GM18505 (cell line): ENCODE measurements around the gene PTPN14.

Experiments
- ATAC-seq: cut with Tn5 transposase; IDR thresholded peaks from one replicate; pipeline ENCODE4 v1.9.1; 2021; ENCODE audit not compliant: unreplicated experiment
- POLR2A ChIP-seq: IDR thresholded peaks from 4 replicates; pipeline ENCODE4 v1.6.1; 2011; ENCODE audit warnings: borderline replicate concordance; ENCODE audit not compliant: insufficient read depth, insufficient read length; ENCODE audit errors: extremely low read depth

The PTPN14 gene

DNA sequence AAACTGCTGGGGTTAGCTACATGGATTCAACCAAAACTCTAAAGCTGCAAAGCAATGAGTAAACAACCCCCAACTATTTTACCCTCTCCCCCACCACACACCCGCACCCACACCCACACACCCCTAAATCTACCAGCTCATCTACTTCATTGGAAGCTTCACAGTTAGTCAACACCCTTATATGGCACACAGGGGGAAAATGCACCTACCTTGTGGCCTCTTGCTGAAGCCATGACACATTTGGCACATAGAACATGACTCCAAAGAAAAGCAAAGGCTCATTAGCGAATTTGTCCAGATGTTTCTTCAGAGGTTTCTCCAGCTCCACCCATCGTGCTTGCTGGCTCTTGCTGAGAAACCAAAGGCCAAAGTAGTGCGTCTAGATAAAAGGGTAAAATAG, 99.8 kb downstream of the PTPN14 start:
- no peak for ATAC-seq
- TF ChIP-seq POLR2A: no peak

DNA sequence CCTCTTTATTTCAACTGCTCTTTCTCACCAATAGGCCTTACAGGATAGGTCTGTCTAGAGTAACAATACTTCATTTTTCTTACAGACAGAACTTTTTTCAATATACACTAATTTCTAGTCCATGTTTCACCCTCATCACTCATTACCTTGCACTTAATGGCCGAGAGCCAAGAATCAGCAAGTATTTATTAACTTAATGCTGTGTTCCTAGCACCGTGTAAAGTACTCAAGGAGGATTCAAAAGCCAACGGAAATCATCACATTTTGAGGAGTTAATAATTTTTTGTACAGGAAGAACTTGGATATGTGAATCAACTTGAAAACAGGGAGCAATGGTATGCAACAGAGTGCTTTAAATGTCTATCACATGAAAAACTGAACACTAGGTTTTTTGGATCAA, 102.0 kb downstream of the PTPN14 start:
- no peak for TF ChIP-seq POLR2A
- ATAC-seq: no peak

GRCh38 chr1:214448536-214448935, 102.9 kb downstream of the PTPN14 start:
- no peak for TF ChIP-seq POLR2A

DNA sequence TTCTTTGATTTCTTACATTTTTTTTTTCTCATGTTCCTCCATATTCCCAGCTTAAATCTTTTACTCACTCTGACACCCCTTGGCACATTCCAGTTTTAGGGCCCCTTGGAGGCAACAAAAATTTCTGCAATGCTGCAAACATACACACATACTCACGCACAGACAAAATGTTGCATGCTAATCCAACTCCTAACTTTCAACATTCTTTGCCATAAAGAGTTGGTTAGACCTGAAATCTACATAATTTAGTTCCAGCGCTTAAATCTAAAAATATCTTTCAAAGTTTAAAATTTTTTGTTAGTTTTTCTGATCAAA, 103.9 kb downstream of the PTPN14 start:
- TF ChIP-seq POLR2A: no peak
- ATAC-seq: no peak

More at GRCh38 chr1:214448536-214448935, 102.9 kb downstream of the PTPN14 start:
- ATAC-seq: no peak

- no peak for TF ChIP-seq POLR2A
- ATAC-seq: no peak
Measured at GRCh38 chr1:214446772-214447556, 104.4 kb downstream of the PTPN14 start.

GRCh38 chr1:214445831-214446614, 105.4 kb downstream of the PTPN14 start:
- no peak for TF ChIP-seq POLR2A
- no peak for ATAC-seq

DNA sequence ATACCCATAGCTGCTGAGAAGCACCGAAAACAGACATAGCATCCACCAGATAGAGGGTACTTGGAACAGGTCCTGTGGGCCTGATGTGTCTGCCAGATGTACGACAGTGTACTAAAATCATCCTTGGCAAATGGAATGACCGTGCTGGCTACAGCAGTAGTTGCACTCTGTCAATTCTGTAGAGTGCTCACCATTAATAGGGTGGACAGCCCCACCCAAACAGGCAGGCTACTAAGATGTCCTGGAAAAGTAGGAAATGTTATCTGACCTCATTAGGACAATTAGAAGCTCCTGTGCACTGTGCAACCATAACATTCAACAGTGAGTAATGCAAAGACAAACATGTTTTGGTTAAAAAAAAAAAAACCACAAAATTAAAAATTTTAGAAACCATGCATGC, 106.2 kb downstream of the PTPN14 start:
- no peak for ATAC-seq
- TF ChIP-seq POLR2A: no peak

DNA sequence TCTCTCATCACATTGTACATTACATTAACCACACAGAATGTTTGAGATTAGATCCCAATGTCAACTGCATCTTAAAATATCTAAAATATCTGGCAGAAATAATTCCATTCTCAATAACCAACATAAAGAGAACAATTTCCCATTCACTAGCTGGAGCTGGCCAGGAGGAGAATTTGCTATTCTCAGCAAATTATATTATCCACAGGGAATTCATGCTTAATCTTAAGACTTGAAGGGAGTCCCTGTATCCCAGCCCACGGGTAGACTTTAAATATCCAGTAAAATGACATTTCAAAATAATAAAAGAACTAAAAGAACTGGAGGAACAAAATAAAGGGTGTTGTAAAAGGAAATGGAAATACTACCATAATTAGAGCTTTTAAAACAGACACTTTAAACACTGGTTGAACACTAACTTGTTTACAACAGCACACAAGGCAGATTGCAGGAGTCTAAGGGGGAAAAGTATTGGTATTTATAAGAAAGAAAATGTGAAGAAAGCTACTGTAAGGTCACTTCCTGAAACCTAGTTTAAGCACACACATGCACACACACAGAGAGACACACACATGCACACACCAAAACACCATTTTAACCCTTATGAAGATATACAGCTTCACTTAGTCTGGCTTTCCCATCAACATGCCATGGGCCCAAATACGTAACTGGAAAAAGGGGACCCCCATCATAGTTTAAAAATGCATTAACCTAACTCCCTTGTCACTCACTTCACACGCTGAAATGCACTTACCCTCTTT, 107.0 kb downstream of the PTPN14 start:
- TF ChIP-seq POLR2A: no peak
- no peak for ATAC-seq

GRCh38 chr1:214441119-214441518, 110.3 kb downstream of the PTPN14 start:
- TF ChIP-seq POLR2A: no peak
- no peak for ATAC-seq

- TF ChIP-seq POLR2A: no peak
- no peak for ATAC-seq
Measured at GRCh38 chr1:214440219-214440965, 111.0 kb downstream of the PTPN14 start.

GRCh38 chr1:214439352-214440119, 111.9 kb downstream of the PTPN14 start:
- no peak for TF ChIP-seq POLR2A
- peak; percentile 69 for ATAC-seq

DNA sequence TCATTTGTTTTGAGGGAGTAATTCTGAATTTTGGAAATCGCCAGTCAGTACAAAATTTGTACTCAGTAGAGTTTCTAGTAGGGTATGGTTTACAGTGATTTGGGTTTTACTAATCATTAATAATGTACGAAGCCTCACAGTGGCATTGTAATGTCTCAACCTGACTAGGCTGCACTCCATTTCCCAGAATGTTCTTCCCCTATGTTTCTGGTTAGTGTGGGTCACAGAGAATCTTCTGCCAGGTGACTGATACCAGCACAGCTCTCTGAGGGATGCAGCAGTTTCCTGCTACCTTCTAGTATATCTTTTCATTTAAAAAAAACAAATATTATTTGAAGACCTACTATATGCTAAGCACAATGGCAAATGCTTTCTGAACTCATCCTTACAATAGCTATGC, 112.9 kb downstream of the PTPN14 start:
- TF ChIP-seq POLR2A: no peak
- ATAC-seq: no peak

DNA sequence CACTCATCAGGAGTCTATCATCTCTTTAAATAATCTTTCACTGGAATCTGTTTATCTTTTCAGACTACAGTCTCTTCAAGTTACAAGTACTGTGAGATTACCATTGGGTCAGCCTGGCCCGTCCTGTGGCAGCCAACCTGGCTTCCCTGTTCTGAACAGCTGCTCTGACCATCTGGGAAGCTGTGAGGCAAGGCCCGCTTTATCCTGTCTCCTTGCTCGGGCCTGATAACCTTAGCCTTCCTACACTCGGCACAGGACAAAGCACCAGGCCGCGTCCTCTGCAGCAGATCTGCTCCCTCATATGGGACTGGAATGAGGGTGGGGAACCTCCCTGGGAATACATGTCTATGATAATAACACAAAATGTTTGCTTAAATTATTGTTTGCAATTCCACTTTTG, 113.3 kb downstream of the PTPN14 start:
- TF ChIP-seq POLR2A: no peak
- ATAC-seq: no peak

DNA sequence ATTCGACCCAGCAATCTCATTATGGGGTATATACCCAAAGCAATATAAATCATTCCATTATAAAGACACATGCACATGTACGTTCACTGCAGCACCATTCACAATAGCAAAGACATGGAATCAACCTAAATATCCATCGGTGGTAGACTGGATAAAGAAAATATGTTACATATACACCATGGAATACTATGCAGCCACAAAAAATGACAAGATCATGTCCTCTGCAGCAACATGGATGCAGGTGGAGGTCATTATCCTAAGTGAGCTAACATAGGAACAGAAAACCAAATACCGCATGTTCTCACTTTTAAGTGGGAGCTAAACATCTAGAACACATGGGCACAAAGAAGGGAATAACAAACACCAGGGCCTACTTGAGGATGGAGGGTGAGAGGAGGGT, 115.5 kb downstream of the PTPN14 start:
- ATAC-seq: no peak
- no peak for TF ChIP-seq POLR2A
